Embryonic facial prominence (tissue), 1 donor: ENCODE measurements around the gene DNAJC12.
"Not testable (repeated sequence)": the region's sequence is repeated elsewhere in the genome, so short reads cannot be mapped to it uniquely, and the experiment has no call there.

Experiments used
- DNase-seq: peaks from one replicate; pipeline ENCODE4 v3.0.0-alpha.2; 2016; ENCODE audit errors: extremely low spot score

DNAJC12 gene

GRCh38 chr10:67839951-67840350, 2.0 kb upstream of the DNAJC12 start:
- DNase-seq = no peak

GRCh38 chr10:67839511-67839910, 1.5 kb upstream of the DNAJC12 start:
- not testable (repeated sequence) for DNase-seq

GRCh38 chr10:67836972-67837371, 1.0 kb downstream of the DNAJC12 start:
- DNase-seq = no peak

- no peak for DNase-seq
Measured at GRCh38 chr10:67836488-67836887, 1.5 kb downstream of the DNAJC12 start.

- DNase-seq = not testable (repeated sequence)
Measured at GRCh38 chr10:67835541-67836394, 2.2 kb downstream of the DNAJC12 start.

- DNase-seq = no peak
Measured at GRCh38 chr10:67834375-67834774, 3.6 kb downstream of the DNAJC12 start.

GRCh38 chr10:67827811-67828210, 10.2 kb downstream of the DNAJC12 start:
- no peak for DNase-seq

GRCh38 chr10:67819768-67820204, 18.2 kb downstream of the DNAJC12 start:
- no peak for DNase-seq

GRCh38 chr10:67818323-67818722, 19.7 kb downstream of the DNAJC12 start:
- no peak for DNase-seq

GRCh38 chr10:67816719-67817118, 21.3 kb downstream of the DNAJC12 start:
- DNase-seq = no peak

GRCh38 chr10:67815571-67816059, 22.4 kb downstream of the DNAJC12 start:
- no peak for DNase-seq

GRCh38 chr10:67812007-67812406, 26.0 kb downstream of the DNAJC12 start:
- no peak for DNase-seq

GRCh38 chr10:67809107-67809506, 28.9 kb downstream of the DNAJC12 start:
- DNase-seq = no peak

GRCh38 chr10:67808704-67809103, 29.3 kb downstream of the DNAJC12 start:
- DNase-seq = no peak

GRCh38 chr10:67807855-67808456, 30.0 kb downstream of the DNAJC12 start:
- DNase-seq = no peak

- no peak for DNase-seq
Measured at GRCh38 chr10:67804395-67804678, 33.7 kb downstream of the DNAJC12 start.

GRCh38 chr10:67803588-67804394, 34.2 kb downstream of the DNAJC12 start:
- DNase-seq = no peak

- no peak for DNase-seq
Measured at GRCh38 chr10:67802767-67803538, 35.0 kb downstream of the DNAJC12 start.

- DNase-seq = no peak
Measured at GRCh38 chr10:67801118-67801517, 36.9 kb downstream of the DNAJC12 start.

GRCh38 chr10:67794909-67795460, 43.0 kb downstream of the DNAJC12 start:
- no peak for DNase-seq

- no peak for DNase-seq
Measured at GRCh38 chr10:67794256-67794655, 43.7 kb downstream of the DNAJC12 start.
